Fibroblast of lung (primary cell): ENCODE measurements around the gene MIA2.

ENCODE experiments used
- EZH2 ChIP-seq: IDR thresholded peaks from 2 replicates; pipeline ENCODE4 v1.5.1; 2012; ENCODE audit warnings: low read length, control low read depth, mild to moderate bottlenecking; ENCODE audit errors: missing control alignments
- TF ChIP-seq, protein P1 (sequence below), 2 donors: IDR thresholded peaks in 1 of 2; conservative IDR thresholded peaks in 1 of 2; 1 replicate in 1 of 2; 2 replicates in 1 of 2; pipeline ENCODE4 v1.5.1; 2011 to 2012; ENCODE audit warnings: low read length in 2 of 2, control low read depth in 1 of 2, inconsistent platforms in 1 of 2, low read depth in 1 of 2, mild to moderate bottlenecking in 1 of 2

DNA sequence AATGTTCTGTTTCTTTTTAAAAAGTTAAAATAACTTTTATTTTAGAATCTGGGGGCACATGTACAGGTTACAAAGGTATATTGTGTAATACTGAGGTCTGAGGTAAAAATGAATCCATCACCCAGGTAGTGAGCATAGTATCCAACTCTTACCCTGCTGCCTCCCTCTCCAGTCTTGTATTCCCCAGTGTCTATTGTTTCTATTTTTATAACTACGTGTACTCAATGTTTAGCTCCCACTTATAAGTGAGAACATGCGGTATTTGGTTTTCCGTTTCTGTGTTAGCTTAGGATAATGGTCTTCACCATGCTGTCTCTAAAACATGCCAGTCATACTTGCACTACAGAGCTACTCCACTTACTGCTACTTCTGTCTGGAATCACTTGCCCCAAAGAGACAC, 190.1 kb downstream of the MIA2 start:
- TF ChIP-seq, protein P1, sequence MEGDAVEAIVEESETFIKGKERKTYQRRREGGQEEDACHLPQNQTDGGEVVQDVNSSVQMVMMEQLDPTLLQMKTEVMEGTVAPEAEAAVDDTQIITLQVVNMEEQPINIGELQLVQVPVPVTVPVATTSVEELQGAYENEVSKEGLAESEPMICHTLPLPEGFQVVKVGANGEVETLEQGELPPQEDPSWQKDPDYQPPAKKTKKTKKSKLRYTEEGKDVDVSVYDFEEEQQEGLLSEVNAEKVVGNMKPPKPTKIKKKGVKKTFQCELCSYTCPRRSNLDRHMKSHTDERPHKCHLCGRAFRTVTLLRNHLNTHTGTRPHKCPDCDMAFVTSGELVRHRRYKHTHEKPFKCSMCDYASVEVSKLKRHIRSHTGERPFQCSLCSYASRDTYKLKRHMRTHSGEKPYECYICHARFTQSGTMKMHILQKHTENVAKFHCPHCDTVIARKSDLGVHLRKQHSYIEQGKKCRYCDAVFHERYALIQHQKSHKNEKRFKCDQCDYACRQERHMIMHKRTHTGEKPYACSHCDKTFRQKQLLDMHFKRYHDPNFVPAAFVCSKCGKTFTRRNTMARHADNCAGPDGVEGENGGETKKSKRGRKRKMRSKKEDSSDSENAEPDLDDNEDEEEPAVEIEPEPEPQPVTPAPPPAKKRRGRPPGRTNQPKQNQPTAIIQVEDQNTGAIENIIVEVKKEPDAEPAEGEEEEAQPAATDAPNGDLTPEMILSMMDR (conservative IDR thresholded peaks at IDR 0.05 in 1 of 2, IDR thresholded peaks at IDR 0.05 in 1 of 2; ENCODE audit: low read depth in 1 of 2, low read length in 2 of 2), result no peak
- no peak for TF ChIP-seq EZH2
